Hematopoietic multipotent progenitor cell treated with erythropoietin and hydrocortisone succinate and interleukin-3 and kit ligand, for 15 days (in vitro differentiated cells): ENCODE results near the gene USP49.

Experiments
- DNase-seq: peaks from one replicate; pipeline ENCODE4 v3.0.0-alpha.2; 2015; ENCODE audit warnings: low spot score

USP49 gene

DNA sequence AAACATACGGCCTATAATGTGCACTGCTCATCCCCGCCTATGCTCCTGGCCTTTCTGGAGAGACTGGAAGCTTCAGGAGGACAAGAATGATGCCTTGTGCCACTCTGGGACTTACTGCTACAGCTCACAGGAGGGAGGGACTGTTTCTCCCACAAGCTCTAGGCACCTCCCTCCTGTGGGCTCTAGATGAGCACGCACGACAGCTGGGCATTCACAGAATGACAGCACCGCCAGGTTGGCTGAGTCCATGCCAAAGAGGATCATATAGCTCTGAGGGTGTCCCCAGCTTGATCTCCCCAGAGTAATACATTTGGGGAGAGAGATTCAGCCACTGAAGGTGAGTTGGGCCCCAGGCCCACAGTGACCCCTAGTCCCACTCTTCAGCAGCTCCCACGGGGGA is 137.9 kb downstream of the USP49 start:
- DNase-seq = no peak

DNA sequence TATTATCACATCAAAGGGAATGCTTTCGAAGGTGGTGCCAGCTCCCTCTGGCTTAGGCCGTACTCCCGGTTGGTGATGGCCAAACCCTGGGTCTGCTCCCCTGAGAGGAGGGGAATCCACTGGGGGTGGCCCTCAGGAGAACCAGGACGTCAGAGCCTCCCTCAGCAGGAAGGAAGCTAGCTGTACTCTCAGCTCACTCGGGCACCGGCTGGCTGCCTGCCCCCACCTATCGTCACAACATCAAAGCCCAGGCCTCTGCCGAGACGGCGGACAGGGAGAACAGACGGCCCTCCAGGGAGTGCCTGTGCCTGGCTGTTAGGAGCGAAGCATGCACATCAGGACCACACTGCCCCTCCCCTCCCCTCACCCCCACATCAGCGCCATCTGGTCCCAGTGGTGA is 138.8 kb downstream of the USP49 start:
- DNase-seq = no peak

DNA sequence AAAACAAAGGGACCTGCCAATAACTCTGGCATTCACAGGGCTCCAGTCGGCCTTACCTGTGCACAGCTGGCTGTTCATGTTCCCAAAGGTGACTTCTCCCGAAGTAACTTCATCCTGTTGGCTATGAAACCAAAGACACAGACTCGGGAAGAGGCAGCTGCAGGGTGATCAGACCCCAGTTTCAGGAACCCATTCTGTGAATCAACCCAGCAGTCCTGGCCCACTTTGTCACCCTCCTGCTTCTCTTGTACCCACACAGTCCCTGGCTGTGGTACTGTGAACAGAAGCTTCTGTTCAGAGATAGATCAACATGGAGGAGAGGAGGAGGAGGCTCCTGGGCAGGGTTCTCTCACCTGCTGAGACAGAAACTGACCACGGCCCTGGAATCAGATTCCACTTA is 139.3 kb downstream of the USP49 start:
- DNase-seq = no peak

DNA sequence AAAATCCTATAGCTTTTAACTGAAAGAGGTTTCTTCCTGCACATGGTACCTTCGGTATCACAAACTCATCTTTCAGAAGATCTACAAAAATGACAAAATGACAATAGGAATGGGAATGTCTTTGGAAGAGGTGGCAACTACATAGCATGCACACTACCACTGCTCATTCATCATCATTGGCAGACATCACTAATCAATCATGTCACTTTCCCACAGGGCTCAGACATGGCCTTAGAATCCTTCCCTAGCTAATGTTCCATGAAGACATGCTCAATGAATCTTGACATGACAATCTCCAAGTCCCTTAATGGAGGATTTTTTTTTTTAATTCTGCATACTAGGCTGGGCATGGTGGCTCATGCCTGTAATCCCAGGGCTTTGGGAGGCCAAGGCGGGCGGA is 144.8 kb downstream of the USP49 start:
- no peak for DNase-seq

DNA sequence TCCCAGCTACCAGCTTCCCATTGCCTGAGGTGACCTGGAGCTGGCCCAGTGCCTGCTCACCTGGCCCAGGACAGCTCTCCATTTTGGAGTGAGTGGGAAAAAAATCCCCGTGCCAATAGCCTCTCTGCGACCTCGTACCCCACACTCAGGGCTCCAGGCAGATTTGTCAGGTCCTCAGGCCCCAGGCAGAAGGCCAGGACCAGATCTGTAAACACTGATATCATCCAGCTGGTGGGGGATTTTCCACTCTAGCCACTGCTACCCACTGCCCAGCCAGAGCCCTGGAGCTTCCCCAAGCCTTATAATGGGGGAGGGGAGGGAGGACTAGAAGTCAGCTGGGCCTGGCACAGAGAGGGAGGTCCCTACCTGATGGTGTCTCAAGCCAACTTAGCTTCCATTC is 146.6 kb downstream of the USP49 start:
- DNase-seq = no peak

DNA sequence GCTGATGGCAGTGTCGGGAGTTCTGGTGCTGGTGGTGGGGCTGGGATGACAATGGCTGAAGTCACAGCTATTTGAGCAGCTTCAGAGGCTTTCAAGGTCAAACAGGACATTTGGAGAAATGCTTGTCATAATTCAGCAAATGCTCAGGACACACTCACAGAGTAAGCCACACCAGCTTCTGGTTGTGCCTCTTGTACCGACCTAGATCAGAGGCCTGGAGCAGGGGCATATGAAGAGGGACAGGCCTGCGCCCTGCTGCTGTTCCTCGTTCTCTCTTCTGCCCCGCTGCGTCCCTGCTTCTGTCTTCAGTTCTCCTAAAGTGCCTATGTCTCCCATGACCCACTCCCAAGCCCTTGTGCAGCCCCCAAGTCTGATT is 147.1 kb downstream of the USP49 start:
- no peak for DNase-seq

DNA sequence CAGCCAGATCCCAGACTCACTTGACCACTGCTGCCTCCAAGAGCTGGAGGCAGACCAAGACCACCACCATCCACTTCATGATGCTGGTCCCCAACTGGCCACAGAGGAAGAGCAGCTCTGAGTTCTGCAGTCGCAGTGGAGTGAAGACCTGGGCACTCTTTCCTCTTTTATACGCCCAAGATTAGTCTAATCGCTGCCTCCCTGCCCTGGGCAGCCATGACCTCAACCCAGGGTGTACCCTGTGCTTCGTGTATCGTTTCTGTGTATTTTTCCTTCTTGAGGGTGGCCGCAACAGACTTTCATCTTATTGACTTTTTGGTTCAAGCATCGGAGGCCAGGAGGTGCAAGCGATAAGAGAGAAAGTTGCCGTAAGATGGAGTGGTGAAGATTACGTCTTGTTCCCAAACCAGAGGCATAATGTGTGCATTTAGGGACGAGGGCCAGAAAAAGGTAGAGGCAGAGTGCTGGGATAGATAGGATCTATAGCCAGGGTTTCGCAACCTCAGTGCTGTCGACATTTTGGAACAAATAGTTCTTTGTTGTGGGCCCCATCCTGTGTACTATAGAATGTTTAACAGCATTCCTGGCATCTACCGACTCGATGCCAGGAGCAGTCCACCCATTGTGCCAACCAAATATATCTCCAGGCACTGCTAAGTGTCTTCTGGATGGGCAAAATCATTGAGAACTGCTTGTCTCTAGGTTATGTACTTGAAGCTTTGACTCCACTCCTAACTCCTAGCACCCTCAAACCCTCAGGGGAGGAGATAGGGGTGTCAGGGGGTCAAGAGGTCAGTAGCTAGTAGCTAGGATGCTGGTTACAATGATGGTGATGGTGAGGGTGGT is 147.7 kb downstream of the USP49 start, which contains the start of gene PGC:
TSS of gene PGC (minus strand) at position 142 of the 846 bp plus-strand sequence. CDS start at position 79, 63 bp downstream.
- no peak for DNase-seq

DNA sequence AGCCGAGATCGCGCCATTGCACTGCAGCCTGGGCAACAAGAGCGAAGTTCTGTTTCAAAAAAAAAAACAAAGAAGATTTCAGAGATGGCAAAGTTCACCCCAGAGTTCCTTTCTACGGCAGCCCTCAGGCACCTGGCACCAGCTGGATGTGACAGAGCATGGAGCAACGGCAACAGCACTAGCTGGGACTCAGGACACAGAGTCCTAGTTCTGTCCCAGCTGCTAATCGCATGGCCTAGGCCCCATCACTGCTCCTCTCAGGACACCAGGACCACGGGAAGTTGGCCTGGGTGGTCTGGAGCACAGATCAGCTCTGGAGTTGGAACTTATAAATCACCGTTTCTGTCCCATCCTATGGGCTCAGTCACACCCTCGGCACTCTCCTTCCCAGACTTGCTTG is 149.1 kb downstream of the USP49 start:
- no peak for DNase-seq

DNA sequence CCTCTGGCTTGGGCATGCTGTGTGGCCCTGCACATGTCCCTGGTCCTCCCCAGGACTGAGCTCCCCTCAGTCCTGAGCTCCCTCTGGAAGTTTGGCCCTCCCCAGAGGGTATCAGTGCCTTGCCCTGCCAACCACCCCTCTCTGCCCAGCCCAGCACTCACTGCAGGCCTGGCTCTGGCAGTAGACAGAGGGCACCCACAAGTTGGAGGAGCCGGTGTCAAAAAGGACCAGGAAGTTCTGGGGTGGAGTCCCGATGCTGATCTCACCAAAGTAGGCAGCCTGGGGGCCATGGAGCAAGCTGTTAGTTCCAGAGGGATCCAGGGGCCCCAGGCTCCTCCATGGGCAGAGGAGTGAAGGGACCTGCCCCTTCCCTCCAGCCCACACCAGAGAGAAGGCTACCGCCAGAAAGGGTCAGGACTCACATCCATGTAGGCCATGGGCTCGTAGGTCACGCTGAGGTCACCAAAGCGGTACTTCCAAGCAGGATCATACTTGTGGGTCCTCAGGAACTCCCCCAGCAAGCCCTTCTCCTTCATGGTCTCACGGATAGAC is 150.9 kb downstream of the USP49 start:
- DNase-seq = no peak

DNA sequence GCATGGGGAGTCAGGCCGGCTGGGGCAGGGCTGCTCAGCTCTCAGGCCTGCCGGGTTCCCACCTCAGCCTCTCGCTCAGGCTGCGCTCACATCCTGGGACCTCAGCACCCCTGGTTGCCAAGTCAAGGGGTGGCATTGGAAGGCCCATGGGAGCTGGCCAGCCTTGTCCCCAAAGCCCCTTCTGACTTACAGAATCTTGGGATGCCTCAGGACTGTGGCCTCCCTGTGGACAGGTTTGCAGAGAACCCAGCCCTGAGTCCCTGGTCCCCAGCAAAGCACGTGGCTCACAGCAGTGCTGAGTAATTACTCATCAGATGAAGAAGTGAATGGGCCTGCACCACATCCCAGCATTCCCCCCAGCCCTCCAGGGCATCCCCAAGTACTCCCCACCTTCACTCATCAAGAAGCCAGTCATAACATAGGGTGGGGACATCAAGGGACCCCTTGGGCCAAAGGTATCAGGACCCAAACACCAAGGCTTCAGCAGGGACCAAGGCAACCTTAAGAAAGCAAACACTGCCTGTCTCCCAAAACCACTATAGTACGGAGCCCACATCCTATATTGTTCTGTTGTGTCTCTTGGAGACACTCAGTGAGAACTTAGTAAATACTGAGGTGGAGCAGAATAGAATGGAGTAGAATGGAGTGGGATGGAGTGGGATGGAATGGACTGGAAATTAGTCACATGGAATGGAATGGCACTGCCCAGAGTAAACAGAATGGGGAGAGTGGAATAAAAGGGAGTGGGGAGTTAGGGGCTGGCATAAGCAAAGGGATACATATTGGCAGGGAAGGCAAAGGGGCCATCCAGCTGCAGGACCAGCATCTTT is 151.6 kb downstream of the USP49 start:
- DNase-seq = no peak

DNA sequence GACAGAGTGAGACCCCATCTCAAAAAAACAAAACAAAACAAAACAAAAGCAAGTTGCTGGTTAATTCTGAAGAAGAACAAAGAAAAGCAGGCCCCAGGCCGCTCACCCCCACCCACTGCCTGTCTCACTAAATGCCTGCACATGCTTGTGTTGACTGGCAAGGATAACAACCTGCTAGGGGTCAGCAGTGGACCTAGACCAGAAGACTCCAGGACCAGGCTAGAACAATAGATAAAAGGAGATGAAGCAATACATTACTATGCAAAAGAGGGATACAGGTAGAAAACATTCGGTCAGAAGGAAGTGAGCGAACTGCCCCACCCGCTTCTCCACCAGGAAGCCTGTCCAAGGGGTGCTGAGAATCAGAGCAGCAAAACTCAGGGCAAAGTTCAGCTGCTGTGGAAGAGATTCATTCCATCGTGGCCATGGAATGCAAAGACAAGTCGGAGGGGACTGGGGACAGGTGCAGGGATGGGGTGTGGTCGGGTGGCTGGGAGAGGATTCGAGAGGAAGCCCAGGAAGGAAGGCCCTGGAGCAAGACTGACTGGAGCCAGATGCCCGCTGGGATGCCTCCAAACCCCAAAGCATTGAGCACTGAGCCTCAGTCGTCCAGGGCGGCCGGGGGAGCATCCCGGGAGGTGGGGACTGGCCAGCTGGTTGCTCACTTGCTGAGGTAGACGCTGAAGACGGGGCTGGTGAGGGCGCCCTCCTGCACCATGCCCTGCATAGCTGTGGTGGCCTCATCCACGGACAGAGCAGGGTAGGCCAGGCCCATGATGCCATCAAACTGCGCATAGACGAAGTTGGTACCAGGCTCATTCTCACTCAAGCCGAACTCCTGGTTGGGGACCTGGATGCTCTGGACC is 153.3 kb downstream of the USP49 start:
- DNase-seq = no peak

DNA sequence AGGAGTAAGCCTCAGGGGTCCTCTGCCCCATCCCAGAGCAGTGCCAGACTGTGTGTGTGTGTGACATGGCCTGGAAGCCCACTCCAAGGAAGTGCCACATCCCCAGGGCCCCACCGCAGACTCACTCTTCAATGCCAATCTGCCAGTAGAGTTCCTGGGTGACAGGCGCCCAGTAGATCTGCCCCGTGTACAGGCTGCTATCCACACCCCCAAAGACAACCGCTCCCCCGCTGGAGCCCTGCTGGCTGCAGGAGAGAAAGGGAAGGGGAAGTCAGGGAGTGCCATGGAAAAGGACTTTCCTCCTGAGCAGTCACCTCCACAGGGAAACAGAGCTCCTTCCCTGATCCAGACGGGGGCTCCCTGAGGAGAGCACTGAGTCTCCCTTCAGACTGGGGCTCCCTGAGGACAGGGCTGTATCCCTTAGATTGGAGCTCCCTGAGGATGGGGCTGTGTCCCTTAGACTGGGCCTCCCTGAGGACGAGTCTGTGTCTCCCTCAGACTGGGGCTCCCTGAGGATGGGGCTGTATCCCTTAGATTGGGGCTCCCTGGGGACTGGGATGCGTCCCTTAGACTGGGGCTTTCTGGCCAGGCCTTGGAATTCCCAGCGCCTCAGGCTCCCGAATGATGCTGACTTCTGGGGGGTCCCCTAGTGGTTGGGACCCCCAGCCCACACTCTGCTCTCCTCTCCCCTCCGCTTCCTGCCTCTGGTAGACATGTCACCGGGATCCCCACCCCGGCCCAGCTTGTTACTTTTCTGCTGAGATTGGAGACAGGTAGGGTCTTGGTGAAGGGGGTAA is 154.6 kb downstream of the USP49 start:
- no peak for DNase-seq
